IPS-11a (cell line): Measurements from ENCODE around the gene ZIC1.

Experiments used
- H3K4me3 ChIP-seq: one replicate; pipeline ENCODE4 v1.5.1; 2013; ENCODE audit warnings: low read depth, low read length, control low read depth

ZIC1 gene

DNA sequence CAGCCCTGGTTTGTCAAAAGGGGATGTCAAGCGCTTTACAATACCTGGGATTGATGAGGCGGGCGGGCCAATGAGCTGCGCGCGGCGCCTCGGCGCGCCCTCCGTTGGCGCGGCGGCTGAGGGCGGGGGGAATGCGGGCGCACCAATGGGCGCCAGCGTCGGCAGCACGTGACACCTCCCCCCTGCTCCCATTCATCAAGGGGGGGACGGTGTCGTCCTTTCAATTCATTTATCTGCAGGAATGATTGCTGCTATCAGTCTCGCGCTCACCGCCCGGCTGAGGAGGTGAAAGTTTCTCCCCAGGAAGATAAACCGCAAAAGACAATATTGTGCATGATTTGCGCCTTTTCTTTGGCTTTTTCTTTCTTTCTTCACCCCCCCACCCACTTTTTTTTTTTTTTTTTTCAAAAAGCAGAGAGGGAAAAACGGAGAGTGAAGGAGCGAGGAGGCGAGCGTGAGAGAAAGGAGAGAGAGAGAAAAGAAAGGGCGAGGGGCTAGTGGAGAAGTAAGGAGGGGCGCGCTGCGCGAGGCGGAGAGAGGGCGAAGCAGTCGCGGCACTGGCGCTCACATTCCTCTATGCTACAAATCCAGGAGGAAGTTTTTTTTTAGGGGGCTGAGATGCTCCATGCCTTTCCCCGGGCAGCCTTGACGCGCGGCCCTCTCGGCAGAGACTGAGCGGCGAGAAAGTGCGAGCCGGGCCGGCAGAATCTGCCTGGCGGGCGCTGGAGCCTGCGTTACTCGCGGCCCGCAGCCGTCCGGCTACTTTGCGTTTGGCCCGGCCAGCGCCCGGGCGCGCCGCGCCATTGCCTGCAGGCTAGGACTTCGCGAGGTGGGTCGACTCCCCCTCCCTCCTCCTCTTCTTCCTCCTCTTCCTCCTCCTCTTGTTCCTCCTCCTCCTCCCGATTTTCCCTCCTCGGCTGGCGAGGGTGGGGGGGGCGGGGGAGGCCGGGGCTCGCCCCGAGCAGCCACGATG is at the start of gene ZIC1:
ZIC1 (plus strand) TSS at position 223 of the 973 bp plus-strand sequence; CDS start at position 971, 748 bp downstream.
- no peak within 1 kb of the TSS for H3K4me3 ChIP-seq

DNA sequence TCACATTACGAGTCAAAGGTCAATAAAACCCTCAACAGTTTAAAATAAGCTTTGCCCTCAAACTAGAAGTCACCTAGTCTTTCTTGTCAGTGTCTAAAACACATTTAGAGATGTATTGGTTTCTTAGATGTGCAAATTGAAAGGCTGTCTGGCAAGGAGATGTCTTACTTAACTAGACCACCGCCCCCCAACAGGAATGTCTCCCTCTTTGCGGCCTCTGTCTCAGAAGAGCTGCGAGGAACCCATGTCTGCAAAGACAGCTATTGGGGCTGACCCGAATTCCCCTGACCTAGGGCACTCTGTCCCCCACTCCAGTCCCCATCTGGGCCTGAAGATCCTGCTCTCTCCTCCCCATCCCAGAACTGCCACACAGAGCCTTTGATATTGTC is 49.1 kb upstream of the ZIC1 start:
- no peak overlapping the region for H3K4me3 ChIP-seq

DNA sequence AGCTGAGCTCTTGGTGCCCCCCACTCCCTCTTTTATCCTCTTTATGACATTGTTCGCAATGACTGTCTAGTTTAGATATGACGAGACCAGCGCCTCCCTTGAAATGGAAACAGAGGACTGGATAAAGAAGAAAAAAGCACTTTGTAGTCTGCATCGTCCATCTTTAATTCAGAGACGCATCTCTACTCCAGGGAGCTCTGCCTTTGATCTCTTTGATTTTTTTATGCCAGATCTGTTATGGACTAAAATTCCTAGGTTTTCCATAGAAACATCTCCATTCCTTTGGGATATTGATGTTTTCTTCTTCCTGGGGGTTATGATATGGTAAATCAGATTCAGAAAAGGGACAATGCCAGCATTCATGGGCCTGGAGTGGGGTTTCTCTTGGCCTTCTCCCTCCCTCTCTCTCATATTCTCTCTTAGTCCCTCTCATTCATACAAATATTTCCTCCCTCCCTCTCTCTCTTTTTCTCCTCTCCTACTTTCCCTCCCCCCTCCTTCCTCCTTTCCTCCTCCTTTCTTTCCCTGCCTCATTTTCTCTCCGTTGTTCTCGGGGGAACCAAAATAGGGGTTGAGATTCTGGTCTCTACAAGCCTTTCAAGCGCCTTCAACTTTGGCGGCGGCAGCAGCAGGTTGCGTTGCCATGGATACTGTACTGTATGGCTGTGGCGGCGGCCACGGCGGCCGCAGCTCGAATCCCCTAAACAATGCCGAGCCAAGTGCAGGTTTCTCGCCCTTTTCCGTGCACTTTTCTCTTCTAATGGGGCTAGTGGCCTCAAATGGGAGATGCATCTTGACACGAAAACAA is 48.3 kb upstream of the ZIC1 start:
- no peak overlapping the region for H3K4me3 ChIP-seq

DNA sequence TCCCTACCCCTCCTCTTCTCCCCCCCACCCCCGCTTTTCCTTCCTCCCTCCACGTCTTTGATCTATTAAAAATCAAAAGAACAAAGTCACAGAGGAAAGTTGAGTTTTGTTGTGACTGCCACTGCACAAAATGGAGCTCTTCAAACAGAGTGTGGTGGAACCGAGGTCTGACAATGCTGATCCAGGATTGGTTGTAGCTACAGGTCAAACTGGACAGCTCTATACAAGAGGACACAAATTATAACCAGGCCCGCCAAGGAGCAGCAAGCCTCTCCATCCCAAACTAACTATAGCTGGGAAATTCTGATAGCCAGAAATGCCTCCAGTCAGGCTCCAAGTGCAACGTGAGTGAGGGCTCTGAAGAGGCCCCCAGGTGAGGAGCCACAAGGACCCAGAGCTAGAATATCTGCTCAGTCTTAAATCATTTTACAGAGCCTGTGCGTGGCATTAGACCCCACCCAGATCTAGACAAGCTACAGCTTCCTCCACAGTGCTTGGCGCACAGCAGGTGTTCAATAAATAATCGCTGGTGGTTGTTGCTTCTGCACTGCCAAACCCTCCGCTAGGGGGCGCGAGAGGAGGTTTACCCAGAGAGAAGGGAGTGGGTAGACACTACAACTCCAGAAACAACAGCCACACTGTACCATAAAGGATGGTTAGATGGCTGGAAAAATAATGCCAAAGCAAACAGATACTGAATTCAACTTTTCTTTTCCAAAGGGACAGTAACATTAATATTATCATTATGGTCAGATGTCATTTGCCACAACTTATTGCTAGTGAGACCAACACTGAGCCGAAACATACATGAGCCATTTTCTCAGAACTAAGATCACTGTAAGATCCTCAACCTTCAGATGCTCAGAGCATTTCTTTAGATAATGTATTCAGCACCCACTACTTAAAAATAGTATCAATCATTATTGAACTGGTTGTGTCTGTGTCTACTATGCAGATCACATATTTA is 47.4 kb upstream of the ZIC1 start:
- H3K4me3 ChIP-seq = no peak overlapping the region

DNA sequence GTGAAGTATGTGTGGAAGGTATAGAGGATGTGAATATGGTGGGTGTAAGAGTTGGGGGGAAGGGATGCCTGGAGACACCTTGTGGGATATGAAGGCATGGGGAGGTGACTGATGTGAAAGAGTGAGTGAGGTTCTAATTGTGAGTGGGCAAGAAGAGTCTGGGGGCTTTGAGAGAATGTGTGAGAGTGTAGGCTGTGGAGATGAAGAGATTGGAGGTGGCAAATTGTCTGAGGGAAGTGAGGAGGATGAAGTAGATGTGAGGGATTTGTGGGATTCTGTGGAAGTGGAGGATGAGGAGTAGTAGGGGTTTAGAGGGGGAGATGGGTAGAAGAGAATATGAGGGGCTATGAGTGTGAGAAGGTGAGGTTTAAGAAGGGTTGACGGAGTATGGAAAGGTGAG is 44.4 kb upstream of the ZIC1 start:
- no peak overlapping the region for H3K4me3 ChIP-seq

DNA sequence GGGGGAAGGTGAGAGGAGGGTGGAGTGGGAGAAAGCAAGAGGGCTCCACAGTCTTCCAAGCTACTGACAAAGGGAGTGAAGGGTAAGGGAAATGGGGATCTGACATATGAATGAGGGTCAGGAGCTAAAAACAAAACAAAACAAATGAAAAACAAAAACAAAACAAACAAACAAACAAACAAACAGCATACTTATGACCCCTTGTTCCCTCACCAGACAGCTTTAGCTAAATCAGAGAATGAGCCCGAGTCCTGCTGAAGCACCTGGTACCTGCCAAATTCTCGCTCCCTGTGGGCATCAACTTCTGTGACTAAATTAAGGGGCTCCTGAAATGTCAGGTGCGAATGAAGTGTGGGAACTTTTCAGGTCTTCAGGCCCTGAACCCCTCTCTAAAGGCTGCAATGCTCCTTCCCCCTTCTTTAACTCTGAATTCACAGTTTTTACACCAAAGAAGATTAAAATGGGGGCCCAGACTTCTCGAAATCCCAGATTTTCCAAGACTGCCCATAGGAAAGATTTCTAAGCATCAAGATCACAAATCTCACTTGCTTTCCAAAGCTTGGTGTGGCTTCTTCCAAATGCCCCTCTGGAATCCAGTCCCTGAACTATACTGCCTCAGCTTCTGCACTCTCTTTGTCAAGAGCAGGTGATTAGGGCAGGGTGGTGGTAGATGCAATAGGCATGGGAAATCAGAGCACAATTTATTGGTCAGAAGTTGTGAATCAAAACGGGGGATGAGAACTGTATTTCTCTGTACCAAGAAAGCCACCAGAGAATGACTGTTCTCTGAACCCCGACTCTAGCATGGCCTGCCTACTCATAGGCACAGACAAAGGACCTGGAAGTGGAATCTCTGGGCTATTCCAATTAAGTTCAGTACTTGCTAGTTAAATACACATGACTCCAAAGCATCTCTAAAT is 43.7 kb upstream of the ZIC1 start:
- H3K4me3 ChIP-seq = no peak overlapping the region

DNA sequence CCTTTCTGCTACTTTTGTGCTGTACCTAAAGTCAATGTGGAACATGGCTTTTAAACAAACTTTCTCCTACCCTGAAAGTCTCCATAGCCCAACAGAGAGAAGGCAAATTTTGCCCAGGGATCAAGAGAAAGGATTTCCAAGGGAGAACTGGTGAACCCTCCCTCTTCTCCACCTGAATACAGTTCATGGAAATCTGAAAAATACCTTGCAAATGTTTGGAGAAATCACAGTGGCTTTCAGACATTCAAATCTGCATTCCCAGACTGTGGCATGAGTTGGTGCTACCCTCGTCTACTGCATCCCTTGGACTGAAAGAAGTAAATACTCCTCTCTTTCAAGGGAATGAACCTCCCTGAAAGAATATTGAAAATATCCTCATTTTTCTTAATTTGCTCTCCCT is 41.5 kb upstream of the ZIC1 start:
- no peak overlapping the region for H3K4me3 ChIP-seq

DNA sequence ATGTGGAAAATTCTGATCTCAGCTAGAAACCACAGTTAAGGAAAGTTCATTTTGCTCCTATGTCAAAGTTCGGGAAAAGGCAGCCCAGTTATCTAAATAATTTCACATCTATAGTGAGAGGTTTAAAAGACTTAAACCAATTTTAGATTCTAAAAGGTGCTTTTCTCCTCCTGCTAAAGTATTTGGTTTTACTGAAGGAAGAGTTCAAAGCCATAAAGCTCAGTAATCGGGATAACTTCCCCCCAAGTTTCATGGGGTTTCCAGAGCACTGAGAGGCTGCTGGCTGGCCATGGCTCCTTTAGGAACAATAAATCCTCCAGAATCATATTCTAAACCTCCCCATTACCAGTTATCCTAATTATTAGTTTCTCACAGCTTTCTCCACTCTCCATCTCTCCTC is 41.0 kb upstream of the ZIC1 start:
- no peak overlapping the region for H3K4me3 ChIP-seq

DNA sequence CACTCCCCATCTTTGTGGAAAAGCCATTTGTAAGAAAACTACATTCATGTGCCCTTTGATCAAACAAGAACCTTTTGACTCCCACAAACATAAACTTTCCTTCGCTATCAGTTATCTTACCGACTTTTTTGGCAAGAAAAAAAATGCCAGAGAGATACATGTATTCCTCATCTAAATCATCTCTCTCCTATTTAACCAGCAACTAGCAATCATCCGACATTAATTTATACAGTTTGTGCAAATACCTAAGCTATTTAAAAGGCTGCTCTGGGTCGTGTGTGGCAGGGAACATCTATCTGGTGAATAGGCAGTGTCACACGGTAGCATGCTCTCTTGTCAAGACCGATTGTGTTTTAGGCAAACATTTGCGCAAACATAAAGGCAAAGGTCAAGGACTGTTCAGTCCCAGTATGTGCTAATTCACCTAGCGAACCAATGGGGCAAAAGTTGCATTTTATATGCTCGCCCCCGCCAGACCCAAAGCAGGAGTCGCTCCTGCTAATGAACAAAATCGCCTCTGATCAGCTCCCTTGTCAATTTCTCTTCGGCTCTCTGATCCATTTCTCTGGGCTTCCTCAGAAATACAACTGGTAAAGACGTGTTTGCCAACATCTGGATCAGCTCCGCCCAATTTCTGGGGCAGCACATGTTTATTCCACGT is 40.5 kb upstream of the ZIC1 start:
- no peak overlapping the region for H3K4me3 ChIP-seq

DNA sequence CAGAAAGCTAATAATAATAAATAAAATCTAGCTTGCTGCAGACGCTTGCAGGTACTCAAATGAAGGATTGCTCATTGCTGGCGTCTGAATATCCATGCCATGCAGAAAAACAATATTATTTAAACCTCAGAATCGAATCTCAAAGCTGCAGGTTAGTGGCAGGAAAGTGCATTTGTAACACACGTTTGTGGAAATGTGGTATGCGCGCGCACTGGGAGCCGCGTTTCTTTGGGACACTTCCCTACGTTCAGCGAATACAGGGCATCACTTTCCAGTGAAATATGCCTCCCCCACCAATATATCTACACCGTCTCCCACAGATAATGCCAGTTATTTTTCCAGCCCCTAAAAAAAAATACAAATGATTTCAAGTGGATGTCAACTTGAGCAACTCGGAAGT is 39.9 kb upstream of the ZIC1 start:
- no peak overlapping the region for H3K4me3 ChIP-seq

DNA sequence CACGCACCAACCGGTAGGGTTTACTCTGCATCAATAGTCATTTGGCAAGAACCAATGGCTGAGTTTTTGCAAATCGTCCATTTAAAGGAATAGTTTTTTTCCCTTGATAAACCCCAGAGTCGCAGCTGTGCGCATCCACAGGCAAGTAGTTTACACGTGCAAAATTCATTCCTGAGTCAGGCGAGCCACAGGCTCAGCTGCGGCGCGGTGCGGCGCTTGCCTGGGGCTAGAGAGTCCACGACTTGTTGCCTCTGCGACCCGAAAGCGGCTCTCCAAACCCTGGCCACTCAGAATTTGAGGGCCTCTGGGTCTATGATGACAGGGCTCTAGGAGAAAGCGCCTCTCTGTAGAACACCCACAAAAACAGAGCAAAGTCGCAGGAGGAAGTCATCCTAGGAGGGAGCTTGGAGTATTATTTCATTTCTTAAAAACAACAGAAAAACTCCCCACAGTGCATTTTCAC is 39.5 kb upstream of the ZIC1 start:
- H3K4me3 ChIP-seq = no peak overlapping the region

DNA sequence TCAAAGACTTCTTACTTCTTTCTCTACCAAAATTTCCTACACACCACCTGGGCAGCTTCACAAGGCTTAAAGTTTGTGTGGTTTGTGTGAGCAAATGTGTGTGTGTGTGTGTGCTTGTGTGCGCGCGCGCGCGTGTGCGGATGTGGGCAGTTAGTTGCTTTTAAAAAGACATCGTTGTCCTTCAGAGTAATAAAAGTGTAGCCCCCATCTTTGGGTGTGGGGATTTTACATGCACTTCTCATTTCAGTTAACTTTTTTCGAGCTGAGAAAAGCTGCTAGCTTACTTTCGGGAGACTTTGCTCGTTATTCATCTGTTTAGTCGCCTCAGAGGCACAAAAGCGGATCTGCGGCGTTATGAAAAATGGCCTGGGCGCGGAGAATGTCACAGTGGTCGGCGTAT is 38.8 kb upstream of the ZIC1 start:
- no peak overlapping the region for H3K4me3 ChIP-seq

DNA sequence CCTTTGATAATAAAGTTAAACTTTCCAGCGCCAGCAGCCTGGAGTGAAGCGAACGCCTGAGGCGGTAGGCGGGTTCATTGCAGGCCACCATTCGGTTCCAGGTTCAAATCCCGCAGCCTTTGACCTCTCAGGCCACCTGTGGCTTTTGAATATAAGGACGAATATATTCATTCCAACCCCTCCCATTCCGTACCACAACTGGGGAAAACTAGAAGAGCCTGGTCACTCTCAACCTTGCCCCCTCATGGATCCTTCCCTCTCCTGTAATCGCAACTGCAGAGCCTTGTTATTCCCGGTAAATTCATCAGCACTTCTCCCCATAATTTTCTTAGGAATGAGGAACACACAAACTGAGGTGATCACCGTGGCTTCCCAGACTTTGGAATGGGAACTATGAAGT is 38.0 kb upstream of the ZIC1 start:
- no peak overlapping the region for H3K4me3 ChIP-seq

DNA sequence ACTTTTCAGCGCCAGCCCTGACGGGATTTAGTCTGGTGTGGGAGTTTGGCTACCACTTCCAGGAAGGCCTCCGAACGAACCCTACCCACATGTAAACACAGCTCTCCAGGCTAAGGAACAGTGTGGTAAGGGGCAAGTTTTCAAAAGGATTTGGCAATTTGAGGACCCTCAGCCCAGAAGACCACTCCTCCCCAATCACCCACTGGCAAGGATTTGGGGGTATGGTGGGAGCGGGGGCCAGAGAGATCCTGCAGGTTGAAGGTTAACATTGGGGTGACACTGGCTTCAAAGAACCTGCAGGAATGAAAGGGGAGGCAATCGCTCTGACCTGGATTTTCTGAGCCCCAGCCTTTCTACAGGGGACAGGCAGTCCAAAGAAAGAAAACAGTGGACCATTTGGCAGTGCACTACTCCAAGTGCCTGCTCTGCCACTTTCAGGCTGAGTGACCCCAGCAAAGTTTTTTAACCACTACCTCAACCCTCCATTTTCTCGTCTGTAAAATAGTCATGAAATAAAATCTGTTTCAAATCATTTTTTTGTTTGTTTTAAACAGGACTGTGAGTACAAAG is 37.3 kb upstream of the ZIC1 start:
- H3K4me3 ChIP-seq = no peak overlapping the region

DNA sequence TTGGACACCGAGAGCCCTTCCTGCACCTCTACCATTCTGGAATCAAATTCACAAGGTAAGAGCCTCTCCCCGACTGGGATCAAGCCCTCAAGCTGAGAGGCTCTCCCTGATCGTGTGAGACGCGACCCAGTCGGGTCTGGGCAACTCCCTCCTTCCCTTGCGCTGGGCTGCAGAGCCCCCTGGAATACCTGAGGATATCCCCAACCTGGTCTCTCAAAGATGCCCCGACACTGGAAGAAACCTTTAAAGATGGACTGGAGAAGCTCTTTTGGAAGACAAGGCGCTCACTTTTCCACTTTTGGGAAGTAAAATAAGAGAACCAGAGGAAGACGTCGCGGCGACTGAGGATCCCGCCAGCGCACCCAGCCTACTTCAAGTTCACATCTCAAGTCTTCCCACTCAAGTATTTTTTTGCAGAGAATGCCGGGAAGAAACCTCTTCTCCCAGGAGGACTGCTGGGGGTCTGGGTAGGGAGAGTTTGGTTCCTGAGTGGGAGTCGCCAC is 36.6 kb upstream of the ZIC1 start:
- no peak overlapping the region for H3K4me3 ChIP-seq

DNA sequence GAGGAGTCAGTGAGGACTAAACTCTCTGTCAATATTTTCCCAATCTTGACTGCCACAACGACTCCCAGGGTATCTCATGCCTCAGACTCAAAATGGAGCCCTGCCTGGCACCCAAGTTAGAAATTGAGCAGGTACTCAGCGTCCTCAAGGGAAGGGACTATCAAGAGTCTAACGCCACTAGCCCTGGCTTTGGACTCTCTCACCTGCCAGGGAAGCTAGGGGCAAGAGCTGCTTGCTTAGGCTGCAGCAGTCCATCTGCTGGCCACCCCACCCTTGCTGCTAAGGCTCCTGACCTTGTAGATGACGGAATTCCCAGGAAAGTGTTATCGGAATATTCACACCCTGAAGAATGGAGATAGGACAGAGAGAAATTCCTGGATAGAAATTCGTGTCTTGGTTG is 35.9 kb upstream of the ZIC1 start:
- no peak overlapping the region for H3K4me3 ChIP-seq

DNA sequence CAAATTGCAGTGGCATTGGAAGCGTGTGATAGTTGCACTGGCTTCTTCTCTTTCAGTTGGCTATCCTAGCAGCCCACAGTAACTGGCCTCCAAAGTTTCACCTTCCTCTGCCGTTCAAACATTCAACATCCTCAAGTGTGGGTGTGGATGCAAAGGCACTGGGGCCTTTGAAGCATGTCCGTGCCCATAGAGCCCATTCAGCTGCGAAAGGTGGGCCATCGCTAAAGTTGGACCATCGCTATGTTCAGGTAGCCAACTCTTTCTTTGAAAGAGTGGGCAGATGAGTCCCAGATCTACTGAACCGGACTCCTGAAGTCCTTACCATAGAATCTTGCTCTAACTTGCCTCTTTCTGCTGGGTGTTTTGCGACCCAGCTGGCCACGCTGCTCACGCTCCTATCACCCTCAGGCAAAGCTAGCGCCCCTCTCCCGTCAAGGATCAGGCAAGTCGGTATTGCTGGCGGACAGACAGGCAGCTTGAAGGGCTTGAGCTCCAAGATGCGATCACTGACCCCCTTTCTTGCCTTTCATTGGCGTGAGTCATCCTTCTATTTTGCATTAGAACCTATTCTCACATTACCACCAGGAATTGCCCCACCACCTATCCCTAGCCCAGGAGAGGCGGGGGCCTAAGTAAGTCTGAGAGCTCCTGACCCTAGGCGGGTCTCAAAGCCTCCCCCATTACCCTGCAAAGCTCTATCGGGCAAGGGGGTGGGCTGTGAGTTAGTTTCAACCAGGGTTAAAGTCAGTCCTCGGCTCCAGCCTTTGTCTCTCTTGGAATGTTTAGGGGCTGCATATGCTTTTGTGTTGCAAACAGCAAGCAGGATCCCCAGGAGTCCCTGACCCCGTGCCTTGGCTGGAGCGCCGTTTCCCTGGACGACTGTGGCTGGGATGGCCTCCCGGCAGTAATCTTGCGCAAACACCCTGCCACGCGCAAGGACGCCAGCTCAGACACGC is 31.5 kb upstream of the ZIC1 start:
- H3K4me3 ChIP-seq = peak overlapping the region; percentile 15
